ENCODE data around the gene BABAM2.

DNA sequence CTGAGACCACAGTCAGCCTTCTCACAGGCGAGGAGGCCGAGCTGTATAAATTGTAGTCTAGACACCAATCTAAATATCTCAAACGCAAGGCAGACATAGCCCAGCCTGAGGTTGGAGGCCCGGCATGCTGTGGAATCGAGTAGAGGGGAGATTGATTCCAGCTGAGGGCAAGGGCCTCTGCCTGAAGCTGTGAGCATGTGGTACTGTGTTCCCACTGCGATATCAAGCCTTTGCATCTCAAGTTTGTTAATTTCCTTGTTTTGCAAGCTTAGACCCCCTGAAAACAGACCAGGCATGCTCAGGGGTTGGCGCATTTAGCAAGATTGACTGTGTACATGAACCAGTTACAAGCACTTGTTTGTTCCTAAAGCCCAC, 437.0 kb downstream of the BABAM2 start:
- TF ChIP-seq, protein P1, sequence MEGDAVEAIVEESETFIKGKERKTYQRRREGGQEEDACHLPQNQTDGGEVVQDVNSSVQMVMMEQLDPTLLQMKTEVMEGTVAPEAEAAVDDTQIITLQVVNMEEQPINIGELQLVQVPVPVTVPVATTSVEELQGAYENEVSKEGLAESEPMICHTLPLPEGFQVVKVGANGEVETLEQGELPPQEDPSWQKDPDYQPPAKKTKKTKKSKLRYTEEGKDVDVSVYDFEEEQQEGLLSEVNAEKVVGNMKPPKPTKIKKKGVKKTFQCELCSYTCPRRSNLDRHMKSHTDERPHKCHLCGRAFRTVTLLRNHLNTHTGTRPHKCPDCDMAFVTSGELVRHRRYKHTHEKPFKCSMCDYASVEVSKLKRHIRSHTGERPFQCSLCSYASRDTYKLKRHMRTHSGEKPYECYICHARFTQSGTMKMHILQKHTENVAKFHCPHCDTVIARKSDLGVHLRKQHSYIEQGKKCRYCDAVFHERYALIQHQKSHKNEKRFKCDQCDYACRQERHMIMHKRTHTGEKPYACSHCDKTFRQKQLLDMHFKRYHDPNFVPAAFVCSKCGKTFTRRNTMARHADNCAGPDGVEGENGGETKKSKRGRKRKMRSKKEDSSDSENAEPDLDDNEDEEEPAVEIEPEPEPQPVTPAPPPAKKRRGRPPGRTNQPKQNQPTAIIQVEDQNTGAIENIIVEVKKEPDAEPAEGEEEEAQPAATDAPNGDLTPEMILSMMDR (IDR thresholded peaks at IDR 0.05; ENCODE audit: low read depth, low read length, missing input control): no peak
- TF ChIP-seq, protein P2, sequence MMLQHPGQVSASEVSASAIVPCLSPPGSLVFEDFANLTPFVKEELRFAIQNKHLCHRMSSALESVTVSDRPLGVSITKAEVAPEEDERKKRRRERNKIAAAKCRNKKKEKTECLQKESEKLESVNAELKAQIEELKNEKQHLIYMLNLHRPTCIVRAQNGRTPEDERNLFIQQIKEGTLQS (IDR thresholded peaks at IDR 0.05): no peak
- TF ChIP-seq, protein P3, sequence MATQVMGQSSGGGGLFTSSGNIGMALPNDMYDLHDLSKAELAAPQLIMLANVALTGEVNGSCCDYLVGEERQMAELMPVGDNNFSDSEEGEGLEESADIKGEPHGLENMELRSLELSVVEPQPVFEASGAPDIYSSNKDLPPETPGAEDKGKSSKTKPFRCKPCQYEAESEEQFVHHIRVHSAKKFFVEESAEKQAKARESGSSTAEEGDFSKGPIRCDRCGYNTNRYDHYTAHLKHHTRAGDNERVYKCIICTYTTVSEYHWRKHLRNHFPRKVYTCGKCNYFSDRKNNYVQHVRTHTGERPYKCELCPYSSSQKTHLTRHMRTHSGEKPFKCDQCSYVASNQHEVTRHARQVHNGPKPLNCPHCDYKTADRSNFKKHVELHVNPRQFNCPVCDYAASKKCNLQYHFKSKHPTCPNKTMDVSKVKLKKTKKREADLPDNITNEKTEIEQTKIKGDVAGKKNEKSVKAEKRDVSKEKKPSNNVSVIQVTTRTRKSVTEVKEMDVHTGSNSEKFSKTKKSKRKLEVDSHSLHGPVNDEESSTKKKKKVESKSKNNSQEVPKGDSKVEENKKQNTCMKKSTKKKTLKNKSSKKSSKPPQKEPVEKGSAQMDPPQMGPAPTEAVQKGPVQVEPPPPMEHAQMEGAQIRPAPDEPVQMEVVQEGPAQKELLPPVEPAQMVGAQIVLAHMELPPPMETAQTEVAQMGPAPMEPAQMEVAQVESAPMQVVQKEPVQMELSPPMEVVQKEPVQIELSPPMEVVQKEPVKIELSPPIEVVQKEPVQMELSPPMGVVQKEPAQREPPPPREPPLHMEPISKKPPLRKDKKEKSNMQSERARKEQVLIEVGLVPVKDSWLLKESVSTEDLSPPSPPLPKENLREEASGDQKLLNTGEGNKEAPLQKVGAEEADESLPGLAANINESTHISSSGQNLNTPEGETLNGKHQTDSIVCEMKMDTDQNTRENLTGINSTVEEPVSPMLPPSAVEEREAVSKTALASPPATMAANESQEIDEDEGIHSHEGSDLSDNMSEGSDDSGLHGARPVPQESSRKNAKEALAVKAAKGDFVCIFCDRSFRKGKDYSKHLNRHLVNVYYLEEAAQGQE (IDR thresholded peaks at IDR 0.05): no peak
- TF ChIP-seq SP1 (IDR thresholded peaks at IDR 0.05) (no peak), FOXA1 (IDR thresholded peaks at IDR 0.05) (no peak), YY1 (IDR thresholded peaks at IDR 0.05) (no peak)
- TF ChIP-seq, protein P4, sequence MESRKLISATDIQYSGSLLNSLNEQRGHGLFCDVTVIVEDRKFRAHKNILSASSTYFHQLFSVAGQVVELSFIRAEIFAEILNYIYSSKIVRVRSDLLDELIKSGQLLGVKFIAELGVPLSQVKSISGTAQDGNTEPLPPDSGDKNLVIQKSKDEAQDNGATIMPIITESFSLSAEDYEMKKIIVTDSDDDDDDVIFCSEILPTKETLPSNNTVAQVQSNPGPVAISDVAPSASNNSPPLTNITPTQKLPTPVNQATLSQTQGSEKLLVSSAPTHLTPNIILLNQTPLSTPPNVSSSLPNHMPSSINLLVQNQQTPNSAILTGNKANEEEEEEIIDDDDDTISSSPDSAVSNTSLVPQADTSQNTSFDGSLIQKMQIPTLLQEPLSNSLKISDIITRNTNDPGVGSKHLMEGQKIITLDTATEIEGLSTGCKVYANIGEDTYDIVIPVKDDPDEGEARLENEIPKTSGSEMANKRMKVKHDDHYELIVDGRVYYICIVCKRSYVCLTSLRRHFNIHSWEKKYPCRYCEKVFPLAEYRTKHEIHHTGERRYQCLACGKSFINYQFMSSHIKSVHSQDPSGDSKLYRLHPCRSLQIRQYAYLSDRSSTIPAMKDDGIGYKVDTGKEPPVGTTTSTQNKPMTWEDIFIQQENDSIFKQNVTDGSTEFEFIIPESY (IDR thresholded peaks at IDR 0.05): no peak
- TF ChIP-seq, protein P5, sequence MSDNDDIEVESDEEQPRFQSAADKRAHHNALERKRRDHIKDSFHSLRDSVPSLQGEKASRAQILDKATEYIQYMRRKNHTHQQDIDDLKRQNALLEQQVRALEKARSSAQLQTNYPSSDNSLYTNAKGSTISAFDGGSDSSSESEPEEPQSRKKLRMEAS (IDR thresholded peaks at IDR 0.05): no peak

All from liver (tissue), 3 donors.